K562 (cell line): ENCODE results near the gene NRSN2. TPM values are rescaled to one million over a fixed set of nuclear protein-coding genes. Genes with fewer than 3 reads are reported as not detected.

Experiments used
- CBFB ChIP-seq: sonication (generic); formaldehyde crosslinking; IDR thresholded peaks from 2 replicates; pipeline ENCODE4 v1.4.0; 2020; ENCODE audit warnings: mild to moderate bottlenecking, missing genetic modification reagents
- CEBPZ ChIP-seq: fragments of 150-350 bp; IDR thresholded peaks from 2 replicates; pipeline ENCODE4 v1.6.1; 2014; ENCODE audit warnings: low read depth, mild to moderate bottlenecking, low read length, borderline replicate concordance
- DLX4 ChIP-seq: fragments of 250-450 bp; sonication (Bioruptor Pico); IDR thresholded peaks from 2 replicates; pipeline ENCODE4 v1.6.1; 2021; ENCODE audit warnings: mild to moderate bottlenecking
- FUS ChIP-seq: fragments of 200-400 bp; formaldehyde crosslinking; optimal IDR thresholded peaks from 2 replicates; pipeline ENCODE3; 2017; ENCODE audit warnings: low read depth, low read length
- GATA2 ChIP-seq: sonication (generic); formaldehyde crosslinking; IDR thresholded peaks from 2 replicates; pipeline ENCODE4 v1.4.0; 2020; ENCODE audit warnings: mild to moderate bottlenecking, missing genetic modification reagents
- IFI16 ChIP-seq: fragments of 250-450 bp; sonication (Bioruptor Pico); IDR thresholded peaks from 2 replicates; pipeline ENCODE4 v2.1.2; 2022; ENCODE audit warnings: mild to moderate bottlenecking, inconsistent platforms
- JUNB ChIP-seq: fragments of 450-650 bp; formaldehyde crosslinking; conservative IDR thresholded peaks from 2 replicates; pipeline ENCODE4 v1.4.0; 2020; ENCODE audit warnings: mild to moderate bottlenecking
- LCOR ChIP-seq: sonication (generic); formaldehyde crosslinking; IDR thresholded peaks from 2 replicates; pipeline ENCODE4 v1.8.0; 2022; ENCODE audit warnings: mild to moderate bottlenecking, missing genetic modification reagents
- MNT ChIP-seq, 2 experiments: fragments of 450-650 bp; conservative IDR thresholded peaks; 2 replicates each; pipeline ENCODE4 v1.6.1; 2017; ENCODE audit warnings: mild to moderate bottlenecking in 2 of 2, moderate library complexity in 2 of 2
- MYBL2 ChIP-seq, 2 experiments: fragments of 450-650 bp in 1 of 2; sonication (generic) in 1 of 2; formaldehyde crosslinking in 1 of 2; IDR thresholded peaks; 2 replicates each; pipeline versions ENCODE4 v1.6.1 to v1.8.1; 2017 to 2022; ENCODE audit warnings: borderline replicate concordance in 1 of 2, inconsistent platforms in 1 of 2, low read depth in 1 of 2, mild to moderate bottlenecking in 1 of 2, missing genetic modification reagents in 1 of 2, moderate library complexity in 1 of 2
- PCBP2 ChIP-seq: fragments of 200-400 bp; formaldehyde crosslinking; IDR thresholded peaks from 2 replicates; pipeline ENCODE4 v1.6.1; 2018; ENCODE audit warnings: low read length, low read depth, mild to moderate bottlenecking, moderate library complexity; ENCODE audit not compliant: poor library complexity, severe bottlenecking
- PPARD ChIP-seq: fragments of 250-450 bp; sonication (Bioruptor Pico); IDR thresholded peaks from 2 replicates; pipeline ENCODE4 v1.8.0; 2022; ENCODE audit warnings: inconsistent platforms, mild to moderate bottlenecking, moderate library complexity
- PTRF ChIP-seq: fragments of 450-650 bp; IDR thresholded peaks from 2 replicates; pipeline ENCODE4 v1.6.1; 2016; ENCODE audit warnings: mild to moderate bottlenecking, missing genetic modification characterization, missing compliant biosample characterization
- RB1 ChIP-seq: fragments of 450-650 bp; IDR thresholded peaks from 2 replicates; pipeline ENCODE4 v1.6.1; 2017; ENCODE audit warnings: low read depth, mild to moderate bottlenecking
- TCF7 ChIP-seq: sonication (generic); IDR thresholded peaks from 2 replicates; pipeline ENCODE4 v1.6.1; 2016; ENCODE audit warnings: antibody characterized with exemption, borderline replicate concordance
- YBX1 ChIP-seq: fragments of 450-650 bp; IDR thresholded peaks from 2 replicates; pipeline ENCODE4 v1.7.1; 2016; ENCODE audit warnings: mild to moderate bottlenecking
- ZNF224 ChIP-seq: sonication (generic); formaldehyde crosslinking; IDR thresholded peaks from 2 replicates; pipeline ENCODE4 v1.8.0; 2022; ENCODE audit warnings: mild to moderate bottlenecking, missing genetic modification reagents
- ZNF277 ChIP-seq: fragments of 250-450 bp; sonication (Bioruptor Pico); IDR thresholded peaks from 2 replicates; pipeline ENCODE4 v1.8.0; 2022; ENCODE audit warnings: inconsistent platforms, mild to moderate bottlenecking, moderate library complexity, borderline replicate concordance
- ZNF449 ChIP-seq: fragments of 250-450 bp; sonication (Bioruptor Pico); IDR thresholded peaks from 2 replicates; pipeline ENCODE4 v1.8.0; 2022; ENCODE audit warnings: moderate library complexity, mild to moderate bottlenecking, inconsistent platforms
- polyA plus RNA-seq, 8 experiments: library from polyadenylated mRNA; depleted of rRNA in 4 of 8; stranded (reverse) in 5 of 8; unstranded in 3 of 8; fragments of >200 nt; fragmentation: Nextera tagmentation in 2 of 8; fragmentation: Illumina TruSeq in 1 of 8; extraction: Ambion mirVana in 2 of 8; extraction: Trizol in 1 of 8; gene quantifications; 2 replicates each; pipeline versions ENCODE4 v1.2.1 to v1.2.3, GENCODE V29; 2011 to 2014; ENCODE audit warnings: inconsistent platforms in 1 of 8, missing spikeins in 1 of 8
- total RNA-seq, 7 experiments: library from RNA; depleted of rRNA in 6 of 7; stranded (reverse); fragments of >200 nt in 6 of 7; fragmentation: Illumina TruSeq in 2 of 7; extraction: Trizol in 2 of 7; gene quantifications; 2 replicates each; pipeline versions ENCODE4 v1.2.1 to v1.2.3, GENCODE V29; 2011 to 2021; ENCODE audit warnings: low replicate concordance in 1 of 7

NRSN2 gene
- total and polyA plus RNA-seq, 9 of the 15 experiments (the other 6 are each of a cell fraction or from before 2014, with no cell fraction given), result 7.5 to 29.7 (median 11.1) TPM

- TF ChIP-seq CEBPZ (no peak), MYBL2 (IDR thresholded peaks at IDR 0.05; ENCODE audit: low read depth) (no peak), MYBL2 (CRISPR knock-in tag; IDR thresholded peaks at IDR 0.05; ENCODE audit: borderline replicate concordance) (no peak), ZNF224 (CRISPR knock-in tag) (no peak), PTRF (tag) (no peak), DLX4 (no peak), ZNF449 (CRISPR knock-in tag) (no peak), TCF7 (no peak), IFI16 (CRISPR knock-in tag) (no peak), ZNF277 (CRISPR knock-in tag) (no peak), FUS (peak; percentile 31), YBX1 (no peak), RB1 (no peak), GATA2 (no peak), LCOR (CRISPR knock-in tag) (peak; percentile 51; the same call in 1 of the 2 replicates), PPARD (CRISPR knock-in tag) (no peak), JUNB (no peak), CBFB (no peak), PCBP2 (no peak), MNT (conservative IDR thresholded peaks at IDR 0.05) (peak; percentile 38 to 64; a peak in 2 of 4 replicates)
These were observed 951 bp downstream of the NRSN2 start (continued) for GRCh38 chr20:347640-348484.
